ENCODE data around the gene NEK6.

NEK6 gene

DNA sequence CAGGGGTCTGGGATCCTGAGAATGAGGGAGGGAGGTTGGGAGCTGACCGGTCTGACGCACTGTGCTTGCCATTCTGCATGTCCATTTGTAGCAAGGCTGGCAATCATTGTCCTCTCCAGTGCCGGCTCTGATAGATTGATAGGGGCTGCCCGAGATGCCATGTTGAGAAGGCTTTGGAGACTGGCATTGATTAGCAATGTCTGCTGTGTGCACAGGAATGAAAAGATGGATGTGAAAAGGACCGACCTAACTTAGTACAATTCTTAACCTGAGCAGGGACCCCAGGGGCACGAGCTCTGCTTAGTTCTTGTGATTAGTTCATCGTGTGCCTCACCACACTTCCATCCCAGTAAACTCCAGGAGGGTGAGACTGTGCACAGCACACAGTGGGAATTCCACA, 17.0 kb downstream of the NEK6 start:
- TF ChIP-seq, protein P1, sequence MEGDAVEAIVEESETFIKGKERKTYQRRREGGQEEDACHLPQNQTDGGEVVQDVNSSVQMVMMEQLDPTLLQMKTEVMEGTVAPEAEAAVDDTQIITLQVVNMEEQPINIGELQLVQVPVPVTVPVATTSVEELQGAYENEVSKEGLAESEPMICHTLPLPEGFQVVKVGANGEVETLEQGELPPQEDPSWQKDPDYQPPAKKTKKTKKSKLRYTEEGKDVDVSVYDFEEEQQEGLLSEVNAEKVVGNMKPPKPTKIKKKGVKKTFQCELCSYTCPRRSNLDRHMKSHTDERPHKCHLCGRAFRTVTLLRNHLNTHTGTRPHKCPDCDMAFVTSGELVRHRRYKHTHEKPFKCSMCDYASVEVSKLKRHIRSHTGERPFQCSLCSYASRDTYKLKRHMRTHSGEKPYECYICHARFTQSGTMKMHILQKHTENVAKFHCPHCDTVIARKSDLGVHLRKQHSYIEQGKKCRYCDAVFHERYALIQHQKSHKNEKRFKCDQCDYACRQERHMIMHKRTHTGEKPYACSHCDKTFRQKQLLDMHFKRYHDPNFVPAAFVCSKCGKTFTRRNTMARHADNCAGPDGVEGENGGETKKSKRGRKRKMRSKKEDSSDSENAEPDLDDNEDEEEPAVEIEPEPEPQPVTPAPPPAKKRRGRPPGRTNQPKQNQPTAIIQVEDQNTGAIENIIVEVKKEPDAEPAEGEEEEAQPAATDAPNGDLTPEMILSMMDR (IDR thresholded peaks at IDR 0.05; ENCODE audit: low read length, missing control alignments), result no peak
- no peak overlapping the region for H3K4me3 ChIP-seq (replicated peaks; ENCODE audit: low read depth, low read length)
- no peak for DNase-seq (ENCODE audit: low read depth)

DNA sequence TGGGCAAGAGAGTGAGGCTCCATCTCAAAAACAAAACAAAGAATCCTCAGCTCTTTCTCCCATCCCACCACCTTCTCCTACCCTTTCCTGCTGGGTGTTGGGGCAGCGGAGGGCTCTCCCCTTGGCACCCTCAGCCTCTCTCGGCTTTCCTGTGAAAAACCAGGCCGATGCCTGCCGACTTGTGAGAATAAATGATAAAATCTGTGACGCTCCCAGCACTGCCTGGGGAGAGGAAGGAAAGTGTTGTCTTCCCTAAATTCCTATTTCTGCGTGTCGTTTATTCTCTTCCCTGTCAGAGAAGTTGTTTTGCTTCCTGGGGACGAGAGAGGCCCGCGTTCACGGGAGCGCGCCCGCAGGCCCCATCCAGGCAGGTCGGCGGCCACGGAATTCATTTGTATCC, 19.7 kb downstream of the NEK6 start:
- no peak for DNase-seq (ENCODE audit: low read depth)
- TF ChIP-seq, protein P1 (IDR thresholded peaks at IDR 0.05; ENCODE audit: low read length, missing control alignments), result no peak

DNA sequence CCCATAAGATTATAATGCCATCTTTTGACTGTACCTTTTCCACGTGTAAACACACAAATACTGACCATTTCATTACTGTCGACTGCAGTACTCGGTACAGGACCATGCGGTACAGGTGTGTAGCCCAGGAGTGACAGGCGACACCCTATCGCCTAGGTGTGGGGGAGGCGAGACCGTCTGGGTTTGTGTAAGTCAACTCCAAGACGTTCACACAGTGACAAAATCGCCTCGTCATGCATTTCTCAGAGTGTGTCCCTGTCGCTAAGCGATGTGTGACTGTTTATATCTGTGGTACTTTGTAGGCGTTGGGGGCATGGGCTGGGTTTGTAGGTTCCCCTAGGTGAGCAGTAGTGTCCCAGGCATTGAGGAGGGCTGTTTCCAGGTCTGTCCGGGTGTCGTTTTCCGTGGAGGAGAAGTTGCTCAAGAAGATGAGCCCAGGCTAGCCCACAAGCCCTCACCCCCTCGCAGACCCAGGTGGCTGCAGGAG, 20.3 kb downstream of the NEK6 start:
- no peak for DNase-seq (ENCODE audit: low read depth)
- no peak overlapping the region for H3K4me3 ChIP-seq (replicated peaks; ENCODE audit: low read depth, low read length)
- TF ChIP-seq, protein P1 (IDR thresholded peaks at IDR 0.05; ENCODE audit: low read length, missing control alignments), result no peak

More for the DNA sequence above, 19.7 kb downstream of the NEK6 start:
- H3K4me3 ChIP-seq (replicated peaks; ENCODE audit: low read depth, low read length), result no peak overlapping the region

DNA sequence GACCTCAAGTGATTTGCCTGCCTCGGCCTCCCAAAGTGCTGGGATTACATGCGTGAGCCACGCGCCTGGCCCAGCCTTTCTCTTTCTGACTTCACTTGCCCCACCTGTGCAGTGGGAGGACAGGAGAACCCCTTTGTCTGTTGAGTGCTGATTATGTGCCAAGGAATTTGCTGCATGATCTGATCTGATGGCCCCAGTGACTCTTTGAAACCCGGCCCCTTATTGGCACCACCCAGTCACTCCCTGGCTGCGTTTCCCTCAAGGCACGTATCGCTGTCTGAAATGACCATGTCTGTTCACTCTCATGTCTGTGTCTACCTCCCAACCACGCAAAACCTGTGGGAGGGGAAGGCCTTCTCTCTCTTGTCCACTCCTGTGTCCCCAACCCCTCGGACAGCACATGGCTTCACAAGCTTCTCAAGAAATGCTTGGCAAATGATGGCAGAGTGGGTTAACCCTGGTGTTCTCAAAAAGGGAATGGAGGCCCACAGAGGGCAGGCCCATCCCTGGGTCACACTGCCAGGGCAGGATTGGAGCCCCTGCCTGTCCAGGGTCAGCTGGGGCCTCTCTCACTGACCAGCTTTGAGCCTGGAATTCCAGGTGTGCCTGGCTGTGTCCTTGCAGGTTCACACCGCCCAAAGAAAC, 21.9 kb downstream of the NEK6 start:
- TF ChIP-seq, protein P1 (IDR thresholded peaks at IDR 0.05; ENCODE audit: low read length, missing control alignments), result no peak
- no peak overlapping the region for H3K4me3 ChIP-seq (replicated peaks; ENCODE audit: low read depth, low read length)
- DNase-seq (ENCODE audit: low read depth), result peak; percentile 51

DNA sequence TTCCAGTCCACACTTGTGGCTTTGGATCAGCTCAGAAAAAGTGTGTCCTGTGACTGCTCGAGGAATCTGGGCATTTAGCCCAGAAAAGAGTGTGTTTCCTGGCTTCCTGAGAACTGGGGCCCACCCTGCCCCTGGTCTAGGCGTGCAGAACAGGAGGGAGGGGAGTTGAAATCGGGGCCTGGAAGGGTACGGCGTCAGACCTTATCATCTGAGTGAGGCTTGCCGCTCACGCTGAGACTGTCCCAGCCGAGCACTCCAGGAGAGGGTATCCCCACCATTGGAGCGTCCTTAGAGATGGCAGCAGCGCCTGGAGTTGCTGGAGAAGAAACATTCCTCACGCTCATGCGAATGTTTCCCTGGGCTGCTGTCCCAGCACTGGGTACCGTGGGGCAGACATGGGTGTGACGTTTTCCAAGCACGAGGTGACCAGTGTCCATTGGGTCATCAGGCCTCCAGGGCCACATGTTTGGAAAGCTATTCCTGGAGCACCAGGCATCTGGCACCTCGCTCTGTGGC, 22.5 kb downstream of the NEK6 start:
- peak; percentile 95 for DNase-seq (ENCODE audit: low read depth)
- TF ChIP-seq, protein P1 (IDR thresholded peaks at IDR 0.05; ENCODE audit: low read length, missing control alignments), result no peak
- no peak overlapping the region for H3K4me3 ChIP-seq (replicated peaks; ENCODE audit: low read depth, low read length)

DNA sequence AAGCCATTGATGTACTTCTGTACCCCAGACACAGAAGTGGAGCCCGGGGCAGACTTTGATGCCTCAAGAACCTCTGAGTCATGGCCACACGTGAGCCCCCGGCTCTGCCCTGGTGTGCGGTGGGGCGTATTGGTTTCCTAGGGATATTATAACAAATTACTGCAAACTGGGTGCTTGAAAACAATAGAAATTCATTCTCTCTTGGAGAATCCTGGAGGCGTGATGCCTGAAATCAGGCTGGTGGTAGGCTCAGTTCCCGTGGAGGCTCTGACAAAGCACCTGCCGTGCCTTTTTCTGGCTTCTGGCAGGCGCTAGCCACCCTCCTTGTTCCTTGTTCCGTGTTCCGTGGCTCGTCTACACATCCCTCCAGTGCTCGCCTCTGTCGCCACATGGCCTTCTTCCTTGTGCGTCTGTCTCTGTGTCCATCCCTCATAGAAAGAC, 24.2 kb downstream of the NEK6 start:
- no peak for DNase-seq (ENCODE audit: low read depth)
- TF ChIP-seq, protein P1 (IDR thresholded peaks at IDR 0.05; ENCODE audit: low read length, missing control alignments), result no peak

More for the DNA sequence above, 24.2 kb downstream of the NEK6 start:
- H3K4me3 ChIP-seq (replicated peaks; ENCODE audit: low read depth, low read length), result no peak overlapping the region
